Ammon's horn (tissue), 1 donor: ENCODE measurements around the gene ANKS1B.
"Not testable (repeated sequence)": the region's sequence is repeated elsewhere in the genome, so short reads cannot be mapped to it uniquely, and the experiment has no call there.

Experiments used
- DNase-seq: peaks from one replicate; pipeline ENCODE4 v3.0.0-alpha.2; 2016; ENCODE audit warnings: low spot score

The ANKS1B gene

GRCh38 chr12:98868538-98868937 is 1116.2 kb downstream of the ANKS1B start:
- DNase-seq, result no peak

- DNase-seq, result peak; percentile 66
Observed at GRCh38 chr12:98868076-98868475, 1116.7 kb downstream of the ANKS1B start.

DNA sequence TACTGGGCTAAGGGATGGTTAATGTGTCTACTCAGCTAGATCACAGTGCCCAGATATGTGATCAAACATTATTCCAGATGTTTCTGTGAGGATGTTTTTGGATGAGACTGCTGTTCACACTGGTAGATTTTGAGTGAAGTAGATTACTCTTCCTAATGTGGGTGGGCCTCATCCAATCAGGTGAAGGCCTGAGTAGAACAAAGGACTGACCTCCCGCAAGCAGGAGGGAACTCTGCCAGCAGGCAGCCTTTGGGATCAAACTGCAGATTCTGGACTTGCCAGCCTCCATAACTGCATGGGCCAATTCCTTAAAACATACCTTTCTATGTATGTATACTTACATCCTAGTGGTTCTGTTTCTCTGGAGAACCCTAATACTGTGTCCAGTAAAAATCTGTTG is 1120.4 kb downstream of the ANKS1B start:
- DNase-seq, result no peak

DNA sequence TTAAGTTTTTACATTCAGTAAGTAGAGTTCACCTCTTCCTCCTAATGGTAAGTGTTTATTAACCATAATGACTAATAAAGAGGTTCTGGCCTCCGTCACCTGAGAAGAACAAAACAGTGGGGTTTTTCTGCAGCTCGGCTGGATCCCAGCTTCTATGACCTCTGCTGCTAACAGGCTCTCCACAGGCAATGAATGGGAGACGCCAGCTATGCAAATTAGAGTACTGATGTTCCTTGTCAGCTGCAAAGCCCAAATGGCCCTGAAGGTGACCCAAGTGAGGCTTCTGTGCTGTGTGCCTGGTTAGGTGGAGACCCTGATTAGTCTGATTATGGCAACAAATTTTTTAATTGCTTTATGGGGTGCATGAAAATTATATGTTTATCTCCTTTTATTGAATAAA is 1121.6 kb downstream of the ANKS1B start:
- DNase-seq, result peak; percentile 56

- DNase-seq, result no peak
Observed at GRCh38 chr12:98861251-98861650, 1123.5 kb downstream of the ANKS1B start.

DNA sequence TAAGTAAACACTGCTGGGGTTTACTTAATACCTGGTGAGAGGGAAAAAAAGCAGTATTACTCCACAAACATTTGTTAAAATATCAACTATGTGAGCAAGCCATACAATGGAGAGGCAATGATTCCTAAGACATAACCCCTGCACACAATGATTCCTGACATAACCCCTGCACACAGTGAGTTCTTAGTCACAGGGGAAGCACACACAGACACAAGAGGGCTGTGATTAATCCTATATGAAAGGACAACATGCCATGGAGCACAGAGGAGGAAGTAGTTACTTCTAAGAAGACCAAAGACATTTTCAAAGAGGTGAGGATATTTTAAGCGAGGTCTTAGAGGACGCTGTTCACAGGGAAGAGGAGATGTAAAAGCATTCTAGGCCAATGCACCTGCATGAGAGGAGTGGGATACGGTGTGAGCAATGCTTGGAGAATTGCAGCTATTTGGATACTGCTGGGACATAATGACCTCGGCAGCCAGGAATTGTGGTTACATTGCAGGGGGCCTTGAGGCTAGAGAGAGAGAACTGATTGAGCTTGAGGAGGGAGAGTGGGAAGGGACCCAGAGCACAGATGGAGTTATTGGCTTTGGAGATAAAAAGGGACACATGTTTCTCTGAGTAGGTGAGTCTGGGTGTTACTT is 1127.7 kb downstream of the ANKS1B start:
- DNase-seq, result no peak

DNA sequence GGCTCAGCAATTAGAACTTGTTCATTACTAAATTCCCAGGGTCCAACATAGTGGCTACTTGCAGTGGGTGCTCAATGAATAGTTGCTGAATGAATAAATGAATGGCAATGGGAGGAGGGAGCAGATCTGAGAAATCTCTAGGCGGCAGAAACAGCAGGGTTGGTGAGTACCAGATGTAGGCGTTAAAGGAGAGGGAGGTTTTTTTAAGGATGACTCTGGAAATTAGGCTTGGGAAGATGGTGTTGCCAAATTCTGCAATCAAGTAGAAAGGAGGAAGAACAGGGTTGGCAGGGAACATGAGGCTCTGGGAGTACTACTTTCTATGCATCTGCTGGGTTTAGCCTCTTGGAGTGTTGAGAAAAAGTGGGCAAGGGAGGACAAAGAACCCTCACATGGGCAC is 1132.6 kb downstream of the ANKS1B start:
- DNase-seq, result peak; percentile 40

DNA sequence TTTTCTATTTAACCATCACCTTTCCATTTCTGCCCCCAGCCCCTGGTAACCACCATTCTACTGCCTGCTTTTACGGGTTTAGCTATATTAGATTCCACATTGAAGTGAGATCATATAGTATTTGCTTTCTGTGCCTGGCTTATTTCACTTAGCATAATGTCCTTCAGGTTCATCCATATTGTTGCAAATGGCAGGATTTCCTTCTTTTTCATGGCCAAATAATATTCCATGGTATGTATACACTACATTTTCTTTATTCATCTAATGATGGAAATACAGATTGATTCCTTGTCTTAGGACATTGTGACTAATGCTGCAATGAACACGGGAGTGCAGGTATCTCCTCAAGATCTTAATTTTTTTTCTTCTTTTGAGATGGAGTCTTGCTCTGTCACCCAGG is 1137.5 kb downstream of the ANKS1B start:
- no peak for DNase-seq

DNA sequence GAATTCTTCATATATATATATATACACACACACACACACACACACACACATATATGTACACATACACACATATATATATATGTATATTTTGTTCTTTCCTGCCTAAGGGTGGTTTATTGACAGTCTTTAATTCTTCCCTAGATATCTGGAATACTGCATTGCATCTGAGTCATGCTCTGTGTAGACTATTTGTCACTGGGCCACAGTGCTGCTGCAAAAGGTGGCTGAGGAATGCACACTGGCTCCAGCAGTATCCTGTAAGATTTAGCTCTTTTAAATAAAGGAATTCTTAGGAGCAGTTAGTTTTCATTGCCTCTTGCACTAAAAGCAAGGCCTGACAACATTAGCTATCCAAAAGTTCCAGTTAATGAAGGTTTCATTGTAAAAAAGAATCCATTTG is 1138.8 kb downstream of the ANKS1B start:
- no peak for DNase-seq

- DNase-seq, result no peak
Observed at GRCh38 chr12:98840325-98840724, 1144.4 kb downstream of the ANKS1B start.

DNA sequence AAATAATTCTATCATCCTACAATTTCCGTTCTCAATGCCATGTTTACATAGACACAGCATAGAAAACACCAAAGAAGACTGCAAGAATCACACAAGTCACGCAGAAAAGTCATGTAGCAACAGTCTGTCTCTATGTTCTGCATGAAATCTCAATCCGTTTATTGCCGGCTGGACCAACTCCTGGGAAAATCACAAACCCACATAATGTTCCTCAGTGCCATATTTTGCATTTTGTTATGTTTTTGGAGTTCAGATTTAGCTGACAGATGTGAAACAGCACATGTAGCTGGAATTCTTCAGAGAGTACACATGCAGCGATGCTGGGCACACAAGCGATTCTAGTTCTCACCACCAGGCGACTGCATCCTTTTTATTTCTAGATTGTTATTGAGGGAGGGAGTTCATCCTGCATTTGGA is 1146.5 kb downstream of the ANKS1B start:
- peak; percentile 72 for DNase-seq

DNA sequence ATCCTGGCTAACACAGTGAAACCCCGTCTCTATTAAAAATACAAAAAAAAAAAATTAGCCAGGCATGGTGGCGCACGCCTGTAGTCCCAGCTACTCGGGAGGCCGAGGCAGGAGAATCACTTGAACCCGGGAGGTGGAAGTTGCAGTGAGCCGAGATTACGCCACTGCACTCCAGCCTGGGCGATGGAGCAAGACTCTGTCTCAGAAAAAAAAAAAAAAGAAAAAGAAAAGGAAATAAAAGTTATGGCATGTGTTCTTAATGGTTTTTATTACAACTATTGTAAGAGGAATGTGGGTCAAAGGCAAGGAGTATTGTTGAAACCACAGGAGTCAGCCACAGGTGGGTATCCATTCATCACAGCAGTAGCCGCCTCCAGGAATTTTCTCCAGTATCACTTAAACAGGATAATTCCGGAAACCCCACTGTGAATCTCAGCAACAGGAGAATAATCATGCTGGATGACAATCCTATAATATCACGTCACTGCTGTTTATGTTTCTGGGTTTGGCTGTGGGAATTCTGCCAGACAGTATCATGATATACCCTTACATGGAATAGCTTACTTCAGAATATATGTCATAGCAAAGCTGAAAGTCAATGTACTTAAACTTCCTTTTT is 1147.5 kb downstream of the ANKS1B start:
- DNase-seq, result not testable (repeated sequence)

- DNase-seq, result no peak
Observed at GRCh38 chr12:98830657-98831056, 1154.1 kb downstream of the ANKS1B start.

GRCh38 chr12:98828802-98829600 is 1155.7 kb downstream of the ANKS1B start:
- DNase-seq, result no peak

GRCh38 chr12:98823012-98823411 is 1161.7 kb downstream of the ANKS1B start:
- DNase-seq, result no peak

- DNase-seq, result no peak
Observed at GRCh38 chr12:98821866-98822265, 1162.9 kb downstream of the ANKS1B start.

DNA sequence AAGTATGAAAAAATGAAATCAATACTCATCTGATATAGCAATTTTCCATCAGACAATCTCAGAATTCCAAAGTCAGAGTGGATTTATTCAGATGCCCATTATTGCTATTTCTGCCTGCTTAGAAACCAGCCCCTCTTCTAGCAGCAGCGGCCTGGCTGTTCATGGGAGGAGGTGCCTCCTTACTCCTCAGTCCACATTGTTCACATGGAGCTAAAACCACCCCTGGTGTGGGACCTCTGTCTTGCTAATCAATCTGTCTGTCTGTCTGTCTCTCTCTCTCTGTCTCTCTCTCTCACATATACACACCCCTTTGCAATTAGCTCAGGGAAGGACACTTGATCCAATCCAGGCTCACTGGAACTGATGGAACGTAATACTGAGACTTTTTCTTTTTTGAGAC is 1163.5 kb downstream of the ANKS1B start:
- no peak for DNase-seq

DNA sequence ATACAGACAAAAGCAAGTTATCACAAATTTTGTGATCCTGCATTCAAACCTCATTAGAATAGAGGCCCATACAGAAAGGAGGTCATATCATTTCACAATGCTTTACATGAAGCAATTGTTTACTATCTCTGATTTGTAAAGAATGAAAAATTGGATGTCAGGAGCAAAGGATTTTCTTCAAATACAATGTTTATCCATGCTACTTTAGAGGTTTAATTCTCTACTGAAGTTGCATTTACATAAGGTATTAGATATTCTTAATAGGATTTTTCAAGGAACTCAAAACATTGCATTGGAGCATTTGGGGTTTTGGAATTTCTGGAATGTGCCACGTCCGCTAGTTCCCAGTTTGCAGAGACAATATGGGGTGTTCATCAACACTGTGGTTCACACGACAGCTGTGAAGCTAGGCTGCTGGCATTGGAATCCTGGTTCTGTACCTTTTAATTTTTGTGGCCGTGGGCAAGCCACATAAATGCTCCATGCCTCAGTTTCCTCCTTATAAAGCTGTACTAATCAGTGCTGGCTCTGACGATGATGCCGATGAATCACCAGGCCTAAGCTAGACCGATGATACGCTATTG is 1164.8 kb downstream of the ANKS1B start:
- DNase-seq, result peak; percentile 43

- DNase-seq, result no peak
Observed at GRCh38 chr12:98819071-98819470, 1165.7 kb downstream of the ANKS1B start.

- DNase-seq, result no peak
Observed at GRCh38 chr12:98818239-98818638, 1166.5 kb downstream of the ANKS1B start.

DNA sequence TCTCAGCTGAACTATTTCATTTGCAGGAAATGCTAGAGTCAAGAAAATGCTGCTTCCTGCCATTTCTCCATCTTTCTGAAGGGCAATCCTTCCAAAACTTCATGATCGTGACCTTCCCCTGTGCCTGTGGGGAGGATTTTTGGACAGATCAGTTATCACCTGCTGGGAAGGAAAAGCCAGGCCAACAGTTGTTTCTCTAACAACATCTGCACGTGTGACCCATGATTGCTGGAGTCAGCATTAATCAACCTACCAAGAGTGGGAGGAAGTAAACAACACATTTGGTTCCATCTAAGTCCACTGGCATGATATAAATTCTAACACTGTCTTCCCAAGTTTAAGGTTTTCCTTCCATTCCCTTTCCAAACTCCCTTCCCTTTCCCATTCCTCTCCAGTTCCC is 1167.0 kb downstream of the ANKS1B start:
- no peak for DNase-seq

GRCh38 chr12:98816720-98817119 is 1168.0 kb downstream of the ANKS1B start:
- DNase-seq, result no peak

- DNase-seq, result no peak
Observed at GRCh38 chr12:98814254-98814653, 1170.5 kb downstream of the ANKS1B start.
